Stimulated activated naive CD8-positive, alpha-beta T cell treated with anti-CD3 and anti-CD28 coated beads, Interleukin-15, amount 100 ng/mL, for 72 hours (primary cell): ENCODE results near the gene PCDHGC3.

Experiments
- ATAC-seq: fragments of 150-1000 bp; cut with Tn5 transposase; 2 replicates; pipeline ENCODE4 v1.10.0; 2021; ENCODE audit warnings: mild to moderate bottlenecking, moderate library complexity
- DNase-seq, 2 donors: peaks; one replicate each; pipeline ENCODE4 v3.0.0; 2021 to 2022
- H3K27ac Mint-ChIP-seq, 2 donors: one replicate each; pipeline ENCODE4 v1.8.0; 2022; ENCODE audit warnings: mild to moderate bottlenecking in 2 of 2, mixed read lengths in 2 of 2, moderate library complexity in 2 of 2
- H3K27me3 Mint-ChIP-seq: one replicate; pipeline ENCODE4 v1.8.0; 2022; ENCODE audit warnings: mixed read lengths
- H3K4me1 Mint-ChIP-seq: one replicate; pipeline ENCODE4 v1.8.0; 2022; ENCODE audit warnings: mild to moderate bottlenecking, mixed read lengths
- H3K4me3 Mint-ChIP-seq, 2 donors: one replicate each; pipeline ENCODE4 v1.8.0; 2022; ENCODE audit warnings: mild to moderate bottlenecking in 2 of 2, mixed read lengths in 2 of 2, moderate library complexity in 1 of 2
- H3K9me3 Mint-ChIP-seq, 2 donors: one replicate each; pipeline ENCODE4 v1.8.0; 2022; ENCODE audit warnings: mixed read lengths in 2 of 2

The PCDHGC3 gene

GRCh38 chr5:141510850-141511601, 35.3 kb downstream of the PCDHGC3 start:
- Mint-ChIP-seq H3K9me3 (no peaks in the 10 kb centered on the region), H3K27me3 (no peaks in the 10 kb centered on the region), H3K4me1 (peaks cover 51% of the 10 kb centered on the region), H3K4me3 (no peak overlapping the region), H3K27ac (no peak overlapping the region)
- ATAC-seq = no peak
- DNase-seq = no peak

GRCh38 chr5:141511771-141512325, 36.1 kb downstream of the PCDHGC3 start:
- no peak overlapping the region for H3K4me3 Mint-ChIP-seq
- DNase-seq (no peak), ATAC-seq (no peak)
- H3K9me3 Mint-ChIP-seq = no peaks in the 10 kb centered on the region
- no peak overlapping the region for H3K27ac Mint-ChIP-seq
- no peaks in the 10 kb centered on the region for H3K27me3 Mint-ChIP-seq
- peaks cover 59% of the 10 kb centered on the region for H3K4me1 Mint-ChIP-seq

GRCh38 chr5:141512390-141512910, 36.7 kb downstream of the PCDHGC3 start:
- peak; percentile 50 for ATAC-seq
- DNase-seq = peak; percentile 83 to 85
- peaks cover 59% of the 10 kb centered on the region for H3K4me1 Mint-ChIP-seq
- peak overlapping the region; percentile 82 to 89 for H3K4me3 Mint-ChIP-seq
- peak overlapping the region; percentile 85 to 95 for H3K27ac Mint-ChIP-seq
- no peaks in the 10 kb centered on the region for H3K9me3 Mint-ChIP-seq
- no peaks in the 10 kb centered on the region for H3K27me3 Mint-ChIP-seq

GRCh38 chr5:141512911-141513626, 37.3 kb downstream of the PCDHGC3 start:
- Mint-ChIP-seq H3K4me3 (peak overlapping the region; percentile 82 to 89), H3K9me3 (no peaks in the 10 kb centered on the region), H3K27ac (peak overlapping the region; percentile 95), H3K27me3 (no peaks in the 10 kb centered on the region), H3K4me1 (peaks cover 59% of the 10 kb centered on the region)
- DNase-seq (peak; percentile 31 to 50), ATAC-seq (peak; percentile 64)

GRCh38 chr5:141513627-141514329, 38.0 kb downstream of the PCDHGC3 start:
- Mint-ChIP-seq H3K4me1 (peaks cover 59% of the 10 kb centered on the region), H3K9me3 (no peaks in the 10 kb centered on the region), H3K4me3 (peak overlapping the region; percentile 82 to 89), H3K27ac (peak overlapping the region; percentile 95), H3K27me3 (no peaks in the 10 kb centered on the region)
- ATAC-seq (peak; percentile 74), DNase-seq (peak; percentile 56 to 76)

- Mint-ChIP-seq H3K9me3 (no peaks in the 10 kb centered on the region), H3K27ac (peak overlapping the region in 1 of 2 donors; percentile 95), H3K27me3 (no peaks in the 10 kb centered on the region), H3K4me1 (peaks cover 52% of the 10 kb centered on the region), H3K4me3 (peak overlapping the region; percentile 14 to 20)
- peak in 1 of 2 donors; percentile 29 for DNase-seq
- peak; percentile 37 for ATAC-seq
Measured at GRCh38 chr5:141514330-141515133, 38.8 kb downstream of the PCDHGC3 start.

GRCh38 chr5:141515141-141515540, 39.4 kb downstream of the PCDHGC3 start:
- Mint-ChIP-seq H3K4me1 (peaks cover 46% of the 10 kb centered on the region), H3K27ac (no peak overlapping the region), H3K4me3 (no peak overlapping the region), H3K9me3 (no peaks in the 10 kb centered on the region), H3K27me3 (no peaks in the 10 kb centered on the region)
- ATAC-seq = no peak
- no peak for DNase-seq

- Mint-ChIP-seq H3K4me1 (peaks cover 52% of the 10 kb centered on the region), H3K4me3 (no peak overlapping the region), H3K27ac (no peak overlapping the region), H3K27me3 (no peaks in the 10 kb centered on the region), H3K9me3 (no peaks in the 10 kb centered on the region)
- ATAC-seq = no peak
- DNase-seq = no peak
Measured at GRCh38 chr5:141515946-141516671, 40.3 kb downstream of the PCDHGC3 start.

GRCh38 chr5:141516672-141517025, 40.9 kb downstream of the PCDHGC3 start:
- H3K27ac Mint-ChIP-seq = no peak overlapping the region
- H3K4me3 Mint-ChIP-seq = no peak overlapping the region
- H3K27me3 Mint-ChIP-seq = no peaks in the 10 kb centered on the region
- H3K9me3 Mint-ChIP-seq = no peaks in the 10 kb centered on the region
- no peak for DNase-seq
- H3K4me1 Mint-ChIP-seq = peaks cover 57% of the 10 kb centered on the region
- no peak for ATAC-seq

- Mint-ChIP-seq H3K9me3 (no peaks in the 10 kb centered on the region), H3K4me3 (no peak overlapping the region), H3K27ac (no peak overlapping the region), H3K27me3 (no peaks in the 10 kb centered on the region), H3K4me1 (peaks cover 63% of the 10 kb centered on the region)
- DNase-seq = no peak
- ATAC-seq = no peak
Measured at GRCh38 chr5:141517312-141517711, 41.5 kb downstream of the PCDHGC3 start.

- Mint-ChIP-seq H3K4me1 (peaks cover 63% of the 10 kb centered on the region), H3K4me3 (no peak overlapping the region), H3K27ac (peak overlapping the region in 1 of 2 donors; percentile 3), H3K27me3 (no peaks in the 10 kb centered on the region), H3K9me3 (no peaks in the 10 kb centered on the region)
- DNase-seq (no peak), ATAC-seq (no peak)
Measured at GRCh38 chr5:141517880-141518617, 42.3 kb downstream of the PCDHGC3 start.

GRCh38 chr5:141518618-141519015, 42.9 kb downstream of the PCDHGC3 start:
- H3K4me3 Mint-ChIP-seq = no peak overlapping the region
- DNase-seq (no peak), ATAC-seq (no peak)
- peaks cover 61% of the 10 kb centered on the region for H3K4me1 Mint-ChIP-seq
- H3K27ac Mint-ChIP-seq = no peak overlapping the region
- no peaks in the 10 kb centered on the region for H3K27me3 Mint-ChIP-seq
- no peaks in the 10 kb centered on the region for H3K9me3 Mint-ChIP-seq

- H3K27me3 Mint-ChIP-seq = no peaks in the 10 kb centered on the region
- H3K4me1 Mint-ChIP-seq = peaks cover 55% of the 10 kb centered on the region
- DNase-seq (no peak), ATAC-seq (no peak)
- H3K27ac Mint-ChIP-seq = peak overlapping the region in 1 of 2 donors; percentile 19
- no peaks in the 10 kb centered on the region for H3K9me3 Mint-ChIP-seq
- no peak overlapping the region for H3K4me3 Mint-ChIP-seq
Measured at GRCh38 chr5:141519605-141520565, 44.1 kb downstream of the PCDHGC3 start.
